OCI-LY3 (cell line): ENCODE measurements around the gene YWHAQ.

Experiments
- H2AFZ ChIP-seq: fragments of 200-600, 300-600 bp; shearing (Covaris generic); 2 replicates; pipeline ENCODE4 v1.6.0; 2014; ENCODE audit warnings: antibody characterized with exemption, low read depth, low read length
- H3K27ac ChIP-seq: fragments of 200-600, 300-600 bp; sonication (generic); 2 replicates; pipeline ENCODE4 v1.5.1; 2014; ENCODE audit warnings: mild to moderate bottlenecking, low read length, moderate library complexity, mixed read lengths
- H3K27me3 ChIP-seq: fragments of 200-600, 300-600 bp; sonication (generic); 2 replicates; pipeline ENCODE4 v1.6.1; 2014; ENCODE audit warnings: low read depth, low read length, mixed read lengths
- H3K36me3 ChIP-seq: fragments of 200-600, 300-600 bp; sonication (generic); replicated peaks from 2 replicates; pipeline ENCODE3; 2014; ENCODE audit warnings: low read depth, low read length, mixed read lengths
- H3K4me1 ChIP-seq: fragments of 300-600, 200-600 bp; sonication (generic); 2 replicates; pipeline ENCODE4 v1.6.1; 2014; ENCODE audit warnings: low read length, mixed read lengths
- H3K4me2 ChIP-seq: fragments of 200-600, 300-600 bp; sonication (generic); 2 replicates; pipeline ENCODE4 v1.6.1; 2014; ENCODE audit warnings: low read length, mixed read lengths
- H3K4me3 ChIP-seq: fragments of 300-600, 200-600 bp; sonication (generic); 2 replicates; pipeline ENCODE4 v1.5.1; 2014; ENCODE audit warnings: antibody characterized with exemption, mild to moderate bottlenecking, low read length, moderate library complexity
- H3K79me2 ChIP-seq: fragments of 300-600, 200-600 bp; shearing (Covaris generic); 2 replicates; pipeline ENCODE4 v1.6.1; 2014; ENCODE audit warnings: mild to moderate bottlenecking, low read length, mixed read lengths
- H3K9ac ChIP-seq: fragments of 300-600, 200-600 bp; shearing (Covaris generic); 2 replicates; pipeline ENCODE4 v1.6.0; 2014; ENCODE audit warnings: mild to moderate bottlenecking, low read length, moderate library complexity
- H3K9me3 ChIP-seq: fragments of 200-600, 300-600 bp; shearing (Covaris generic); 2 replicates; pipeline ENCODE4 v1.6.1; 2014; ENCODE audit warnings: low read length, mixed read lengths; ENCODE audit not compliant: insufficient read depth
- H4K20me1 ChIP-seq: fragments of 200-600, 300-600 bp; sonication (generic); 2 replicates; pipeline ENCODE4 v1.6.1; 2016; ENCODE audit warnings: low read length, mixed read lengths; ENCODE audit not compliant: insufficient read depth
- EZH2phosphoT487 ChIP-seq: fragments of 200-600 bp; shearing (Covaris generic); IDR thresholded peaks from 2 replicates; pipeline ENCODE4 v1.6.1; 2018; ENCODE audit warnings: antibody characterized with exemption, mixed run types, low read depth
- TF ChIP-seq, protein P1 (sequence below): fragments of 200-600, 300-600 bp; sonication (generic); IDR thresholded peaks from 2 replicates; pipeline ENCODE4 v1.5.1; 2014; ENCODE audit warnings: antibody characterized with exemption, low read length, low read depth

The YWHAQ gene

DNA sequence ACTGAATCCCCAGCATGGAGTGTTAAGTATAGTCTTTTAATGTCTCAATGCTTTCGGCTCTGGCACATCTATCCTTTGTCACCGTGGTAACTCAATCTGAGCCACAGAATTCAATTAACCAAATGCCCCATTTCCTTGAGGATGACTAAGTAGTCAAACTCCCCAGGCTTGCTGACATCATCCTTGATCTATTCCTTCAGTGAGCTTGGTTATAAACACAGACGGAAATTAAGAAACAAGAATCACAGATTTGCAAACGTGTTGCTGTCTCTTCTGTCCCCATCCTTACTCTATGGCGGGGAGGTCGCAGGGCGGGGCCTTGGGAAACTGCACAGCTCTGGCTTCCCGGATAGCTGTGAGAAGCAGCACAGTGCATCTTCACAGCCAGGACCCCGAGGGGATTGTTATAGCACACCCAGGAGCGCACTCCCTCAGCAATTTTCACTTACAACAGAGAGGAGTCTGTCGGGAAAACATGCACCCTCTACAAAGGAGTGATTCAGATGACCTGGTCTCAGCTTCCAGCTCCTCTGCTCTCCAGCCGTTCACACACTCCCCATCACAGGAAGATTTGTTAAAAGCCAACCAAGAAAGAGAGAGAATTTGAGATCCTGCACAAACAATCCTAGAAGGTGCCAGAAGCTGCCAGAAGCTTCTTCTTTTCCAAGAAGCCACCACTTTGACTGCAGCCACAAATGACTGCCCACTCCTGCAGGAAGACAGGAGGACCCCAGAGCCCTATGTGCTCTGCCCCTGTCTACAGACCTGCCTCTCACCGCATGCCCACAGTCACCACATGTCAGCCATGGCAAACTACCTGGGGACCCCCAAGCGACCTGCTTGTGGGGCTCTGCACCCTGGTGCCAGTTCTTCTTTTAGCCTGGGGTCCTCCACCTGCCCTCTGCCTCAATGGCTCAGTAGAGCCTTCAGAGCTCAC, 44.9 kb upstream of the YWHAQ start:
- Histone ChIP-seq H3K4me1 (peaks cover 5% of the 10 kb centered on the region; the same call in 1 of the 2 replicates), H3K4me3 (no peak overlapping the region), H3K27ac (no peak overlapping the region), H4K20me1 (no peaks in the 10 kb centered on the region), H3K4me2 (no peak overlapping the region), H3K9ac (no peak overlapping the region), H3K36me3 (peaks cover 3% of the 10 kb centered on the region), H3K79me2 (no peaks in the 10 kb centered on the region), H3K27me3 (peaks cover 19% of the 10 kb centered on the region), H3K9me3 (no peaks in the 10 kb centered on the region), H2AFZ (no peak overlapping the region)
- no peak for TF ChIP-seq EZH2phosphoT487
- TF ChIP-seq, protein P1, sequence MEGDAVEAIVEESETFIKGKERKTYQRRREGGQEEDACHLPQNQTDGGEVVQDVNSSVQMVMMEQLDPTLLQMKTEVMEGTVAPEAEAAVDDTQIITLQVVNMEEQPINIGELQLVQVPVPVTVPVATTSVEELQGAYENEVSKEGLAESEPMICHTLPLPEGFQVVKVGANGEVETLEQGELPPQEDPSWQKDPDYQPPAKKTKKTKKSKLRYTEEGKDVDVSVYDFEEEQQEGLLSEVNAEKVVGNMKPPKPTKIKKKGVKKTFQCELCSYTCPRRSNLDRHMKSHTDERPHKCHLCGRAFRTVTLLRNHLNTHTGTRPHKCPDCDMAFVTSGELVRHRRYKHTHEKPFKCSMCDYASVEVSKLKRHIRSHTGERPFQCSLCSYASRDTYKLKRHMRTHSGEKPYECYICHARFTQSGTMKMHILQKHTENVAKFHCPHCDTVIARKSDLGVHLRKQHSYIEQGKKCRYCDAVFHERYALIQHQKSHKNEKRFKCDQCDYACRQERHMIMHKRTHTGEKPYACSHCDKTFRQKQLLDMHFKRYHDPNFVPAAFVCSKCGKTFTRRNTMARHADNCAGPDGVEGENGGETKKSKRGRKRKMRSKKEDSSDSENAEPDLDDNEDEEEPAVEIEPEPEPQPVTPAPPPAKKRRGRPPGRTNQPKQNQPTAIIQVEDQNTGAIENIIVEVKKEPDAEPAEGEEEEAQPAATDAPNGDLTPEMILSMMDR: no peak

DNA sequence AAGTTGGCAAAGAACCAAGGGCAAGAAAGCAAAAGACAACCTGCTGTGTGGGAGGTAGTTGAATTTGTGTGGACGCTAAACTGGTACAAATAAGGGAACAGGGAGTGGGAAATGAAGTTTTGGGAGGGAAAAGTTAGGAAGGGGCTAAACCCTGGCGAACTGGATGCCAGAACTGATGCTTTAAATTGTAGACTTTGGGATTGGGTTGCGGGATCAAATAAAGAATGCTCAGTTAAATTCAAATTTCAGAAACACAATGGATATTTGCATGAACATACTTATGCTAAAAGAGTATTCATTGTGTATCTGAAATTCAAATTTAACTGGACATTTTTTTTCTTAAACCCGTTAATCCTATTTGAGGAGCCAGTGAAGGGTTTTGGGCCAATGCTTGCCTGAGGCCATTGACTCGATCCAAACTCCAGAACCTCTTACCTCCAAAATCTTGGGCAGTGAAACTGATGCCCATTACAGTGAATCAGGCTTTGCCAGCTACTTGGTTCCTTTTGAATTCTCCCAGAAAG, 44.2 kb upstream of the YWHAQ start:
- Histone ChIP-seq H3K4me2 (no peak overlapping the region), H3K27me3 (peaks cover 19% of the 10 kb centered on the region), H2AFZ (no peak overlapping the region), H4K20me1 (no peaks in the 10 kb centered on the region), H3K4me3 (no peak overlapping the region), H3K4me1 (peaks cover 5% of the 10 kb centered on the region; the same call in 1 of the 2 replicates), H3K9ac (no peak overlapping the region), H3K27ac (no peak overlapping the region), H3K36me3 (peaks cover 3% of the 10 kb centered on the region), H3K79me2 (no peaks in the 10 kb centered on the region), H3K9me3 (no peaks in the 10 kb centered on the region)
- no peak for TF ChIP-seq EZH2phosphoT487
- TF ChIP-seq, protein P1: no peak

DNA sequence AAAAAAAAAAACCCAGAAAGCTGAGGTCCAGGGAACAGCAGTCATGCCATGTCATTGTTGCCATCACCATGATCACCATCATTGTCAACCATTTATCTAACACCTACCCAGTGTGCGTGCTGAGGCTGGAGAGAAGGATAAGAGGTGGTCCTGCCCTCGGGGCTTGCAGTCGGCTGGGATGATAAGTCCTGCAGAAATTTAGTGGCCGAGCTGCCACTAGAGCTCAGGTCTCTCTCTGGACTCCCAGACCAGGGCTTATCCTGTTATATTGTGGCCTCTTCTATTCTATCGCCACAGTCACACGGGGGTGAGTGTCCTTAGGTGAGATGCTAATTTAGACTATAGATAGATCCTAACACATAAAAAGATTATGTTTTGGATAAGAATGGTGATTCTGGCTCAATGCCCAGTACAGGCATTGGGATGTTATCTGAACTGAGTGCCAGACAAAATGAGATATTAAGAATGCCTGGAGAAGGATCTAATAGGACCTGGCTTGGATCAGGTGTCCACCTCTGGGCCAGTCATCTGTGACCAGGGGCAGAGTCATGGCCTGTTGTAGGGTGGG, 43.2 kb upstream of the YWHAQ start:
- H3K79me2 ChIP-seq: no peaks in the 10 kb centered on the region
- H3K4me2 ChIP-seq: no peak overlapping the region
- H3K36me3 ChIP-seq: peaks cover 3% of the 10 kb centered on the region
- no peak overlapping the region for H3K27ac ChIP-seq
- H3K9ac ChIP-seq: no peak overlapping the region
- no peaks in the 10 kb centered on the region for H4K20me1 ChIP-seq
- peaks cover 5% of the 10 kb centered on the region; the same call in 1 of the 2 replicates for H3K4me1 ChIP-seq
- H3K27me3 ChIP-seq: peaks cover 19% of the 10 kb centered on the region
- H3K9me3 ChIP-seq: no peaks in the 10 kb centered on the region
- no peak overlapping the region for H2AFZ ChIP-seq
- no peak for TF ChIP-seq EZH2phosphoT487
- TF ChIP-seq, protein P1: no peak
- H3K4me3 ChIP-seq: no peak overlapping the region
